ENCODE data around the gene ZNF564. TPM values are rescaled to one million over a fixed set of nuclear protein-coding genes. Genes with fewer than 3 reads are reported as not detected.

ZNF564 gene
- total RNA-seq, 1 donor from 2014 or later, result 7.9 TPM

GRCh38 chr19:12555456-12555930, 4.2 kb upstream of the ZNF564 start:
- Histone ChIP-seq H3K36me3 (ENCODE audit: control insufficient read depth, insufficient read depth, low read length) (no peaks in the 10 kb centered on the region), H3K4me3 (ENCODE audit: low read depth, low read length) (no peak overlapping the region), H3K27me3 (ENCODE audit: control insufficient read depth, insufficient read depth, low read length) (no peaks in the 10 kb centered on the region)
- DNase-seq (ENCODE audit: low read depth), result no peak
- TF ChIP-seq CTCF (IDR thresholded peaks at IDR 0.05; ENCODE audit: insufficient read depth, low read length, poor library complexity, severe bottlenecking), result no peak

- TF ChIP-seq CTCF (IDR thresholded peaks at IDR 0.05; ENCODE audit: insufficient read depth, low read length, poor library complexity, severe bottlenecking), result no peak
- no peak for DNase-seq (ENCODE audit: low read depth)
- H3K36me3 ChIP-seq (ENCODE audit: control insufficient read depth, insufficient read depth, low read length), result no peaks in the 10 kb centered on the region
- H3K4me3 ChIP-seq (ENCODE audit: low read depth, low read length), result no peak overlapping the region
- no peaks in the 10 kb centered on the region for H3K27me3 ChIP-seq (ENCODE audit: control insufficient read depth, insufficient read depth, low read length)
Measured at GRCh38 chr19:12546903-12547302, 4.4 kb downstream of the ZNF564 start.

- no peaks in the 10 kb centered on the region for H3K36me3 ChIP-seq (ENCODE audit: control insufficient read depth, insufficient read depth, low read length)
Measured at GRCh38 chr19:12546068-12546467, 5.2 kb downstream of the ZNF564 start.

GRCh38 chr19:12545267-12545666, 6.0 kb downstream of the ZNF564 start:
- Histone ChIP-seq H3K4me3 (ENCODE audit: low read depth, low read length) (no peak overlapping the region), H3K27me3 (ENCODE audit: control insufficient read depth, insufficient read depth, low read length) (no peaks in the 10 kb centered on the region), H3K36me3 (ENCODE audit: control insufficient read depth, insufficient read depth, low read length) (peaks cover 1% of the 10 kb centered on the region)
- no peak for TF ChIP-seq CTCF (IDR thresholded peaks at IDR 0.05; ENCODE audit: insufficient read depth, low read length, poor library complexity, severe bottlenecking)
- DNase-seq (ENCODE audit: low read depth), result no peak

More at GRCh38 chr19:12546068-12546467, 5.2 kb downstream of the ZNF564 start:
- Histone ChIP-seq H3K4me3 (ENCODE audit: low read depth, low read length) (no peak overlapping the region), H3K27me3 (ENCODE audit: control insufficient read depth, insufficient read depth, low read length) (no peaks in the 10 kb centered on the region)
- DNase-seq (ENCODE audit: low read depth), result no peak
- TF ChIP-seq CTCF (IDR thresholded peaks at IDR 0.05; ENCODE audit: insufficient read depth, low read length, poor library complexity, severe bottlenecking), result no peak

GRCh38 chr19:12544401-12544876, 6.8 kb downstream of the ZNF564 start:
- no peak for DNase-seq (ENCODE audit: low read depth)
- Histone ChIP-seq H3K4me3 (ENCODE audit: low read depth, low read length) (no peak overlapping the region), H3K36me3 (ENCODE audit: control insufficient read depth, insufficient read depth, low read length) (peaks cover 1% of the 10 kb centered on the region), H3K27me3 (ENCODE audit: control insufficient read depth, insufficient read depth, low read length) (no peaks in the 10 kb centered on the region)
- TF ChIP-seq CTCF (IDR thresholded peaks at IDR 0.05; ENCODE audit: insufficient read depth, low read length, poor library complexity, severe bottlenecking), result no peak

- Histone ChIP-seq H3K27me3 (ENCODE audit: control insufficient read depth, insufficient read depth, low read length) (no peaks in the 10 kb centered on the region), H3K4me3 (ENCODE audit: low read depth, low read length) (no peak overlapping the region), H3K36me3 (ENCODE audit: control insufficient read depth, insufficient read depth, low read length) (peaks cover 1% of the 10 kb centered on the region)
- no peak for TF ChIP-seq CTCF (IDR thresholded peaks at IDR 0.05; ENCODE audit: insufficient read depth, low read length, poor library complexity, severe bottlenecking)
- no peak for DNase-seq (ENCODE audit: low read depth)
Measured at GRCh38 chr19:12543855-12544254, 7.4 kb downstream of the ZNF564 start.

Measured in kidney epithelial cell (primary cell).